ENCODE data around the gene PSMC3IP. TPM values are rescaled to one million over a fixed set of nuclear protein-coding genes. Genes with fewer than 3 reads are reported as not detected.
A peak's percentile ranks its signal among the peaks of the same experiment; 100 is the strongest.

The PSMC3IP gene
- total RNA-seq, 4 donors from 2014 or later = 4.0 to 6.8 (median 4.8) TPM

- Histone ChIP-seq H3K4me1 (peaks cover 0 to 29% (median 7%) of the 10 kb centered on the region in 3 donors), H3K4me3 (no peak overlapping the region), H3K36me3 (peaks cover 0 to 20% of the 10 kb centered on the region in 2 donors), H3K9me3 (no peaks in the 10 kb centered on the region), H3K27ac (no peak overlapping the region), H3K27me3 (no peaks in the 10 kb centered on the region)
- TF ChIP-seq CTCF (IDR thresholded peaks at IDR 0.05) (no peak), EP300 (IDR thresholded peaks at IDR 0.05) (no peak), POLR2A (IDR thresholded peaks at IDR 0.05) (no peak), POLR2AphosphoS5 (IDR thresholded peaks at IDR 0.05) (no peak)
- WGBS, 2 donors (ENCODE audit: low coverage in 1 of 2) = 17 to 43% methylated on average over 2 of the region's 2 CpGs
- no peak for ATAC-seq
Measured at GRCh38 chr17:42598905-42599304, 21.4 kb upstream of the PSMC3IP start.

DNA sequence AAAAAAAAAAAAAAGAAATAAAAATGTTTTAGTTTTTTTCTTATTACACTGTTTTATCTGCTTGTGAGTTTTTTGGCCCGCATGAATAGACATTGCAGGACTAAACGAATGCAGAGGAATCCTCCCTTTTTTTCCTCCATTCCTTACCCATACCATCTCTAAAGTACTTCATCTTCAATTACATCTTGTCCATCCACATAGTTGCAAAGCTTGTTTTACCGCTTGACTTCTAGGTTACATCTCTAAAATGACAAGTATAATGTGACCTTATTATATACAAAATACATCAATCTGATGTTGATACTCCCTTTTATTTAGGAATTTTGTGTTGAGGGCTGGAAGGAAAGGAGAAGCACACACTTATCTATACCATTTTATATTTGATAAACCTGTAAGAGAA is 18.9 kb upstream of the PSMC3IP start:
- Histone ChIP-seq H3K27me3 (no peaks in the 10 kb centered on the region), H3K4me1 (peaks cover 0 to 13% (median 7%) of the 10 kb centered on the region in 3 donors), H3K27ac (no peak overlapping the region), H3K9me3 (no peaks in the 10 kb centered on the region), H3K4me3 (no peak overlapping the region), H3K36me3 (peaks cover 0 to 31% of the 10 kb centered on the region in 2 donors)
- TF ChIP-seq POLR2A (IDR thresholded peaks at IDR 0.05) (no peak), POLR2AphosphoS5 (IDR thresholded peaks at IDR 0.05) (no peak), CTCF (IDR thresholded peaks at IDR 0.05) (no peak), EP300 (IDR thresholded peaks at IDR 0.05) (no peak)
- 78% methylated on average over 3 of the region's 3 CpGs for whole genome bisulfite sequencing, 2 donors (ENCODE audit: low coverage in 1 of 2)
- no peak for ATAC-seq

DNA sequence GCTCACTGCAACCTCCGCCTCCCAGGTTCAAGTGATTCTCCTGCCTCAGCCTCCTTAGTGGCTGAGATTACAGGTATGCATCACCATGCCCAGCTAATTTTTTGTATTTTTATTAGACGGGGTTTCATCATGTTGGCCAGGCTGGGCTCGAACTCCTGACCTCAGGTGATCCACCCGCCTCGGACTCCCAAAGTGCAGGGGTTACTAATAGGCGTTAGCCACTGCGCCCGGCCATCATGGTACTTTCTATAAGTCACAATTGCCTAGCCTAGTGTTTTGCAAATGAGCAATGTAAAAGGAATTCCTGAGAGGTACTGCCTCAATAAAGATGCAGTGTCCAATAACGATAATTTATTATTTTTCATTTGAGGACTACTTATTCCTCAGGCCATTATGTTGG is 13.9 kb upstream of the PSMC3IP start:
- no peaks in the 10 kb centered on the region for H3K27me3 ChIP-seq
- H3K4me3 ChIP-seq = no peak overlapping the region
- H3K36me3 ChIP-seq = peaks cover 0 to 74% of the 10 kb centered on the region in 2 donors
- no peak for ATAC-seq
- no peaks in the 10 kb centered on the region for H3K9me3 ChIP-seq
- 93 to 96% methylated on average over 6 to 9 of the region's 9 CpGs for WGBS, 2 donors (ENCODE audit: low coverage in 1 of 2)
- TF ChIP-seq POLR2A (IDR thresholded peaks at IDR 0.05) (no peak), EP300 (IDR thresholded peaks at IDR 0.05) (no peak), CTCF (IDR thresholded peaks at IDR 0.05) (no peak), POLR2AphosphoS5 (IDR thresholded peaks at IDR 0.05) (no peak)
- H3K27ac ChIP-seq = no peak overlapping the region
- peaks cover 0 to 22% (median 3%) of the 10 kb centered on the region in 3 donors for H3K4me1 ChIP-seq

GRCh38 chr17:42590886-42591285 is 13.4 kb upstream of the PSMC3IP start:
- no peaks in the 10 kb centered on the region for H3K27me3 ChIP-seq
- H3K4me1 ChIP-seq = peaks cover 0 to 24% (median 3%) of the 10 kb centered on the region in 3 donors
- WGBS, 2 donors (ENCODE audit: low coverage in 1 of 2) = 89 to 92% methylated on average over 2 of the region's 2 CpGs
- no peak for ATAC-seq
- no peak overlapping the region for H3K27ac ChIP-seq
- no peak for TF ChIP-seq EP300 (IDR thresholded peaks at IDR 0.05)
- no peak for TF ChIP-seq POLR2A (IDR thresholded peaks at IDR 0.05)
- TF ChIP-seq POLR2AphosphoS5 (IDR thresholded peaks at IDR 0.05) = no peak
- no peak for TF ChIP-seq CTCF (IDR thresholded peaks at IDR 0.05)
- no peak overlapping the region for H3K4me3 ChIP-seq
- H3K36me3 ChIP-seq = peaks cover 0 to 76% of the 10 kb centered on the region in 2 donors
- no peaks in the 10 kb centered on the region for H3K9me3 ChIP-seq

DNA sequence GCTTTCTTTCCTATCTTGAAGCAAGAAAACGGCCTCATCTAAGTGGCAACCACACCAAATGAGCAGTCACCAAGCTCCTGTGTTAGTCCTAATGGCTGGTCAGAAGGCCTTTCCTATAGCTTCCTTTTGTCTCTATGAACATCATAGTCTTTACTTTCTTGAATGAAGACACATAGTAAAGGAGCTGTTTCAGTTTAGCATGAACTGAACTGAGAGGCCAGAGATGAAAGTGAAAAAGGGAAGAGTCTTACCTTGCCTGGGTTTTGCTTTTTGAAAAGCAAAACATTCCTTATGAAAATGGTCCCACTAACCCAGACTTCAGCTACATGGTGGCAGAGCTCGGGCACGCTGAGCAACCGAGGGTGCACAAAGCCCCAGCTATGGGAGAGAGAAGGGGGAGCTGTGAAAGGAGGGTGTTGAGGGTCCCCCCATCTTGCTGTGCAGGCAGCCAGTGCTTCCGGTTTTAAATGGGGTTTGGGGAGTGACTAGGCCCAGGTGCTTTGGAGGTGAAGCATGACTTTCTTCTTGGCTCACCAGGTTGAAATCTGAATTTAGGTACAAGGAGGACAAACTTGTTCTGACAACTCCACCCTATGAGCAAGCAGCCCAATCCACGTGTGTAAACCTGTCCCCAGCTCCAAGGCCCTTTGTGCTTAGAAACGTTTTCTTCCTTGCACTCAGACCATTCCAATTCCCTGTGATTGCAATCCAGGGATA is 9.1 kb upstream of the PSMC3IP start:
- peaks cover 2 to 100% of the 10 kb centered on the region in 2 donors for H3K36me3 ChIP-seq
- no peak overlapping the region for H3K4me3 ChIP-seq
- no peaks in the 10 kb centered on the region for H3K27me3 ChIP-seq
- H3K27ac ChIP-seq = peak overlapping the region in 2 of 4 donors; percentile 12 to 42
- peaks cover 0 to 24% (median 3%) of the 10 kb centered on the region in 3 donors for H3K4me1 ChIP-seq
- ATAC-seq = no peak
- whole genome bisulfite sequencing, 2 donors (ENCODE audit: low coverage in 1 of 2) = 79 to 93% methylated on average over 3 to 5 of the region's 7 CpGs
- TF ChIP-seq EP300 (IDR thresholded peaks at IDR 0.05) (no peak), POLR2A (IDR thresholded peaks at IDR 0.05) (no peak), CTCF (IDR thresholded peaks at IDR 0.05) (no peak), POLR2AphosphoS5 (IDR thresholded peaks at IDR 0.05) (no peak)
- no peaks in the 10 kb centered on the region for H3K9me3 ChIP-seq

Measured in gastroesophageal sphincter (tissue), 4 donors.